ENCODE measurements around the gene TSFM. TPM values are rescaled to one million over a fixed set of nuclear protein-coding genes. Genes with fewer than 3 reads are reported as not detected.

TSFM gene
- total and polyA plus RNA-seq, 11 donors = 37.6 to 80.8 (median 45.4) TPM

- peaks cover 9 to 44% (median 34%) of the 10 kb centered on the region in 9 donors for H3K27me3 ChIP-seq
- intact Hi-C loops (cut with DNase I) = no loop called here
- H3K4me3 ChIP-seq = no peak overlapping the region
- DNase-seq (no peak), ATAC-seq (no peak)
- no peak overlapping the region for H3K27ac ChIP-seq
- H3K36me3 ChIP-seq = peaks cover 0 to 23% (median 15%) of the 10 kb centered on the region in 9 donors
- peaks cover 8 to 32% (median 20%) of the 10 kb centered on the region in 12 donors for H3K4me1 ChIP-seq
- WGBS, 4 donors = 89 to 95% (median 93%) methylated on average over 4 of the region's 4 CpGs
- TF ChIP-seq CTCF (IDR thresholded peaks at IDR 0.05) (no peak), POLR2A (IDR thresholded peaks at IDR 0.05) (no peak)
- H3K9me3 ChIP-seq = no peaks in the 10 kb centered on the region
These were observed 21.1 kb upstream of the TSFM start for GRCh38 chr12:57761391-57761998.

GRCh38 chr12:57762463-57762862, 20.1 kb upstream of the TSFM start:
- H3K27me3 ChIP-seq = peaks cover 9 to 47% (median 37%) of the 10 kb centered on the region in 9 donors
- TF ChIP-seq POLR2A (IDR thresholded peaks at IDR 0.05) = no peak
- no peak for TF ChIP-seq CTCF (IDR thresholded peaks at IDR 0.05)
- no peak for ATAC-seq
- no peak overlapping the region for H3K27ac ChIP-seq
- peaks cover 10 to 34% (median 25%) of the 10 kb centered on the region in 12 donors for H3K4me1 ChIP-seq
- H3K4me3 ChIP-seq = no peak overlapping the region
- H3K9me3 ChIP-seq = no peaks in the 10 kb centered on the region
- intact Hi-C loops (cut with DNase I) = no loop called here
- WGBS, 4 donors = 87 to 96% (median 94%) methylated on average over 2 of the region's 2 CpGs
- peaks cover 0 to 18% (median 15%) of the 10 kb centered on the region in 9 donors for H3K36me3 ChIP-seq
- no peak for DNase-seq

- no peaks in the 10 kb centered on the region for H3K9me3 ChIP-seq
- 69 to 80% (median 72%) methylated on average over 6 of the region's 6 CpGs for whole genome bisulfite sequencing, 4 donors
- H3K4me1 ChIP-seq = peaks cover 10 to 35% (median 25%) of the 10 kb centered on the region in 12 donors
- DNase-seq (no peak), ATAC-seq (no peak)
- TF ChIP-seq CTCF (IDR thresholded peaks at IDR 0.05) = no peak
- no peak for TF ChIP-seq POLR2A (IDR thresholded peaks at IDR 0.05)
- peaks cover 9 to 47% (median 37%) of the 10 kb centered on the region in 9 donors for H3K27me3 ChIP-seq
- intact Hi-C loops (cut with DNase I) = no loop called here
- H3K4me3 ChIP-seq = peak overlapping the region in 1 of 12 donors; percentile 61
- H3K27ac ChIP-seq = no peak overlapping the region
- H3K36me3 ChIP-seq = peaks cover 0 to 10% (median 3%) of the 10 kb centered on the region in 9 donors
These were observed 18.5 kb upstream of the TSFM start for GRCh38 chr12:57763881-57764661.

- TF ChIP-seq POLR2A (IDR thresholded peaks at IDR 0.05) = no peak
- Histone ChIP-seq H3K4me3 (peak overlapping the region in 11 of 12 donors; percentile 3 to 61 (median 38)), H3K9me3 (no peaks in the 10 kb centered on the region), H3K4me1 (peaks cover 10 to 35% (median 25%) of the 10 kb centered on the region in 12 donors), H3K27ac (no peak overlapping the region), H3K27me3 (peaks cover 9 to 47% (median 37%) of the 10 kb centered on the region in 9 donors), H3K36me3 (peaks cover 0 to 13% (median under 1%) of the 10 kb centered on the region in 9 donors)
- 17 to 31% (median 17%) methylated on average over 10 to 17 of the region's 17 CpGs for WGBS, 4 donors
- intact Hi-C loops (cut with DNase I) = no loop called here
- DNase-seq (no peak), ATAC-seq (no peak)
These were observed 18.0 kb upstream of the TSFM start for GRCh38 chr12:57764662-57765002.
